Nephron (organoid): Measurements from ENCODE around the gene GARIN3.

ENCODE experiments used
- H3K27ac Mint-ChIP-seq, 3 experiments: 2 replicates each; pipeline ENCODE4 v1.8.0; 2020; ENCODE audit warnings: mixed read lengths in 3 of 3, mild to moderate bottlenecking in 2 of 3, moderate library complexity in 1 of 3
- H3K27me3 Mint-ChIP-seq: 2 replicates; pipeline ENCODE4 v1.8.0; 2021; ENCODE audit warnings: low read depth, mild to moderate bottlenecking, moderate library complexity, mixed read lengths
- H3K36me3 Mint-ChIP-seq: 2 replicates; pipeline ENCODE4 v1.8.0; 2020; ENCODE audit warnings: low read depth, mixed read lengths
- H3K4me1 Mint-ChIP-seq: 2 replicates; pipeline ENCODE4 v1.8.0; 2020; ENCODE audit warnings: mixed read lengths
- H3K4me3 Mint-ChIP-seq, 3 experiments: 2 replicates each; pipeline ENCODE4 v1.8.0; 2020; ENCODE audit warnings: mild to moderate bottlenecking in 3 of 3, mixed read lengths in 3 of 3, moderate library complexity in 2 of 3
- H3K9me3 Mint-ChIP-seq: 2 replicates; pipeline ENCODE4 v1.8.0; 2020; ENCODE audit warnings: mixed read lengths
- TF ChIP-seq, protein P1 (sequence below), 3 experiments: fragments of 200-600 bp; sonication (generic); IDR thresholded peaks; one replicate each; pipeline ENCODE4 v1.5.0; 2021; ENCODE audit warnings: antibody characterized with exemption in 3 of 3; ENCODE audit not compliant: unreplicated experiment in 3 of 3

GARIN3 gene

GRCh38 chr5:157130925-157131324 lies 35.1 kb downstream of the GARIN3 start:
- Mint-ChIP-seq H3K27ac (no peak overlapping the region), H3K36me3 (peaks cover 1% of the 10 kb centered on the region), H3K9me3 (peaks cover 5% of the 10 kb centered on the region), H3K27me3 (no peaks in the 10 kb centered on the region), H3K4me1 (no peaks in the 10 kb centered on the region), H3K4me3 (no peak overlapping the region)
- TF ChIP-seq, protein P1, sequence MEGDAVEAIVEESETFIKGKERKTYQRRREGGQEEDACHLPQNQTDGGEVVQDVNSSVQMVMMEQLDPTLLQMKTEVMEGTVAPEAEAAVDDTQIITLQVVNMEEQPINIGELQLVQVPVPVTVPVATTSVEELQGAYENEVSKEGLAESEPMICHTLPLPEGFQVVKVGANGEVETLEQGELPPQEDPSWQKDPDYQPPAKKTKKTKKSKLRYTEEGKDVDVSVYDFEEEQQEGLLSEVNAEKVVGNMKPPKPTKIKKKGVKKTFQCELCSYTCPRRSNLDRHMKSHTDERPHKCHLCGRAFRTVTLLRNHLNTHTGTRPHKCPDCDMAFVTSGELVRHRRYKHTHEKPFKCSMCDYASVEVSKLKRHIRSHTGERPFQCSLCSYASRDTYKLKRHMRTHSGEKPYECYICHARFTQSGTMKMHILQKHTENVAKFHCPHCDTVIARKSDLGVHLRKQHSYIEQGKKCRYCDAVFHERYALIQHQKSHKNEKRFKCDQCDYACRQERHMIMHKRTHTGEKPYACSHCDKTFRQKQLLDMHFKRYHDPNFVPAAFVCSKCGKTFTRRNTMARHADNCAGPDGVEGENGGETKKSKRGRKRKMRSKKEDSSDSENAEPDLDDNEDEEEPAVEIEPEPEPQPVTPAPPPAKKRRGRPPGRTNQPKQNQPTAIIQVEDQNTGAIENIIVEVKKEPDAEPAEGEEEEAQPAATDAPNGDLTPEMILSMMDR (IDR thresholded peaks at IDR 0.05; ENCODE audit: unreplicated experiment in 3 of 3): no peak

DNA sequence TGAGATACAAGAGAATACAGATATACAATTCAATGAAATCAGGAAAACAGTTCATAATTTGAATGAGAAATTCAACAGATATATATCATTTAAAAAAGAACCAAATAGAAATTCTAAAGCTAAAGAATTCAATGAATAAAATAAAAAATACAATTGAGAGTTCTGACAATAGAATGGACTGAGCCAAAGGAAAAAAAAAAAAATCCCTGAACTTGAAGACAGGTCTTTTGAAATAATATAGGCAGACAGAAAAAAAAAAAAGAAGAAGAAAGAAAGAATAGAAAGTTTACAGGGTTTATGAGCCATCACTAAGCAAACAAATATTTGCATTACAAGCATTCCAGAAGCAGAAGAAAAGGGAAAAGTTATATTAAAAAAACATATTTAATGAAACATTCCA lies 44.4 kb downstream of the GARIN3 start:
- H3K9me3 Mint-ChIP-seq: peaks cover 21% of the 10 kb centered on the region
- no peak overlapping the region for H3K4me3 Mint-ChIP-seq
- no peaks in the 10 kb centered on the region for H3K27me3 Mint-ChIP-seq
- H3K36me3 Mint-ChIP-seq: peaks cover 4% of the 10 kb centered on the region
- H3K27ac Mint-ChIP-seq: no peak overlapping the region
- TF ChIP-seq, protein P1 (IDR thresholded peaks at IDR 0.05; ENCODE audit: unreplicated experiment in 3 of 3): no peak
- H3K4me1 Mint-ChIP-seq: no peaks in the 10 kb centered on the region

DNA sequence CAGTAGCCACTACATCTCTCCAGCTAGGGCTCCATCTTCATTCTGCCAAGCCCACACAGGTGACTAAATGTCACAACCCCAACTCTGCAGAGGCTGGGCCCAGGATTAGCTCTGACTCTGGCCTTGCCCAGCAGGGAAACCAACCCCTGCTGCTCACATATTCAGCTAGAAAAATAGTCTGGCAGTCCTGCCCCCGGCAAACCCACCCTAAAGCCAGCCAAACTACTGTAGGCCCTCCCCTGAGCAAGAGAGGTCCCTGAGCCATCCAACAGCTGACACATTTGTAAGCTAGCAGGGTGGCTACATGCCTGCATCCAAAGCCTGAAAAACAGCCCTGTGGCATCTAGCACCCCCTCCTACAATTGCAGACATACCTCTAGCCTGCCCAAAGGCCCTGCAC lies 46.0 kb downstream of the GARIN3 start:
- TF ChIP-seq, protein P1 (IDR thresholded peaks at IDR 0.05; ENCODE audit: unreplicated experiment in 3 of 3): no peak
- Mint-ChIP-seq H3K4me1 (no peaks in the 10 kb centered on the region), H3K9me3 (peaks cover 18% of the 10 kb centered on the region), H3K36me3 (peaks cover 4% of the 10 kb centered on the region), H3K27me3 (no peaks in the 10 kb centered on the region), H3K4me3 (no peak overlapping the region), H3K27ac (no peak overlapping the region)

DNA sequence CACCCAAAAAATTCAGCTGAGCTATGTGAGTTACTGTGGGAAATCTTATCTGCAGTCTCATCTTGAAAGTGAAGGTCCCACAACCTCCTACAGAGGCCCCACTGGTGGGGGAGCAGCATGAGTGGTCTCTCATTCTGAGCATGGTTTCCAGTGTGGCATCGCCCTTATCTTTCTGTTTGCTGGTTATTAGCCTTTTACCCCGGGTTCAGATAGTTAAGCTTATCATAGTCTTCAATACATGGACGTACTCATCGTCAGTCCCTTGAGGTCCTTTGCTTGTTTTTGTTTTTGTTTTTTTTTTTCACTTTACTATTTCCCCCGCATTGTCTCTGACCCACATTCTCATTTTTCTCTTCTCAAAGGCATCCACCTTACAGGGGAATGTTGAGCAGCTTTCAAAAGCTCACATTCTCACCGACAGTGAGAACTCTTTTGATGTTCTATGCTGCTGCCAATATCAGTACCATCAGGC lies 49.5 kb downstream of the GARIN3 start:
- TF ChIP-seq, protein P1 (IDR thresholded peaks at IDR 0.05; ENCODE audit: unreplicated experiment in 3 of 3): no peak
- Mint-ChIP-seq H3K4me1 (no peaks in the 10 kb centered on the region), H3K4me3 (no peak overlapping the region)

DNA sequence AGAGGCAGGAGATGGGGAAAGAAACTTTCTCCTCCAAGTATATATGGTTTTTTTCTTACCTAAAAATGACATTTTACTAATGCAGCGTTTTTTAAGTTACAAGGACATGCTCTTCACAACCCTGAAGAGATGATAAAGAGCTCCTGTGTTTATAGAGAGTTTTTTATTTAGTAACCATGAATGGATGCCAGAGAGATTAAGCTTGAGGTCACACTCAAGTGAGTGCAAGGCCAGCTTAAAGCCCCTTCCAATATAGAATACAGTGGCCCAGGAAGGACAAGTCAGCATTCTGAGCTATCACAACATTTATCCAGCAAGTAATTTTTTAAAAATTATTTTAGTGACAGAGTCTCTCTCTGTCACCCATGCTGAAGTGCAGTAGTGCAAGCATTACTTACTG lies 50.6 kb downstream of the GARIN3 start:
- Mint-ChIP-seq H3K27ac (no peak overlapping the region), H3K4me3 (no peak overlapping the region), H3K27me3 (no peaks in the 10 kb centered on the region), H3K9me3 (peaks cover 3% of the 10 kb centered on the region), H3K36me3 (no peaks in the 10 kb centered on the region), H3K4me1 (no peaks in the 10 kb centered on the region)
- TF ChIP-seq, protein P1 (IDR thresholded peaks at IDR 0.05; ENCODE audit: unreplicated experiment in 3 of 3): no peak

More for the DNA sequence above, 49.5 kb downstream of the GARIN3 start:
- Mint-ChIP-seq H3K36me3 (no peaks in the 10 kb centered on the region), H3K9me3 (peaks cover 7% of the 10 kb centered on the region), H3K27me3 (no peaks in the 10 kb centered on the region), H3K27ac (no peak overlapping the region)

GRCh38 chr5:157115012-157115411 lies 51.1 kb downstream of the GARIN3 start:
- no peaks in the 10 kb centered on the region for H3K27me3 Mint-ChIP-seq
- no peak overlapping the region for H3K27ac Mint-ChIP-seq
- H3K9me3 Mint-ChIP-seq: peaks cover 3% of the 10 kb centered on the region
- no peak overlapping the region for H3K4me3 Mint-ChIP-seq
- TF ChIP-seq, protein P1 (IDR thresholded peaks at IDR 0.05; ENCODE audit: unreplicated experiment in 3 of 3): no peak
- no peaks in the 10 kb centered on the region for H3K4me1 Mint-ChIP-seq
- H3K36me3 Mint-ChIP-seq: no peaks in the 10 kb centered on the region
